D721Med (cell line): Measurements from ENCODE around the gene ST3GAL5.

Experiments
- DNase-seq: peaks from one replicate; pipeline ENCODE4 v3.0.0; 2011; ENCODE audit warnings: low spot score; ENCODE audit not compliant: insufficient read length
- FAIRE-seq: peaks from 2 replicates; lab custom pipeline; 2011; peaks lifted over from hg19 to GRCh38; lab: Jason Lieb, UNC
- CTCF ChIP-seq: IDR thresholded peaks from 2 replicates; pipeline ENCODE4 v1.5.1; 2012; ENCODE audit warnings: mild to moderate bottlenecking, control low read depth; ENCODE audit not compliant: insufficient read depth; ENCODE audit errors: missing control alignments

ST3GAL5 gene

DNA sequence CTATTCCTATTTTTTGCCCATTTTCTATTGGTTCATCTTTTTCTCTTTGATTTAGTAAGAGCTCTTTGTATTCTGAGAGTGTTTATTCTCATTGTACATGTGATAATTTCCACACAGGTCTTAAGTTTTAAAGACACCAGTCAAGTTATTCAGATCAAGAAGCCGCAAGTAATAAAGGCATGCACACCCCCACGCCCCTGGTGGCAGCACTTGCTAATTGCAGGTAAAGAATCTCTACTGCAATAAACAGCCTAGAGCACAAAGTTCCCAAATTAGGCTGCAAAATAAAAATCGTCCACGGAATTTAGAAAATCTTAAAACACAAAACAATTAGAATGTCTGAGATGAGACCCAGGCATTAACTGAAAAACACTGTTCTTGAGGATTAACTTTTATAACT, 45.2 kb downstream of the ST3GAL5 start:
- TF ChIP-seq CTCF = peak; percentile 37
- DNase-seq (no peak), FAIRE-seq (no peak)

DNA sequence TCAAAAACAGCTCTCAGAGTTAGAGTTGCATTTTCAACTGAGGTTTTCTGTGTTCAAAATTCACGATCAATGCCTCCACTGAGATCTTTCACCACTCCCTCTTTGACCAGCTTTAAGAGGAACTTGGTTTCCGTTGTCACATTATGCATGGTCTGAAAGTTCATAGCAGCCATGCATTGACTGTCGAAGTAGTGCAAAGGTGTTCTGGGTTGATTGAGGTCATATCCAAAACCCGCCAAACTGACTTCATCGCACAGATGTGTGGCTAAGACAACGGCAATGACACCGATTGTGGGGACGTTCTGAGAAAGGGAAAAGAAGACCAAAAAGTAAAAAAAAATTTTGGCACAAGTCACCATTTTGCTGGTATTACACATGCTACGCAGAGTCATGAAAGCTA, 48.7 kb downstream of the ST3GAL5 start:
- DNase-seq (no peak), FAIRE-seq (no peak)
- TF ChIP-seq CTCF = no peak

DNA sequence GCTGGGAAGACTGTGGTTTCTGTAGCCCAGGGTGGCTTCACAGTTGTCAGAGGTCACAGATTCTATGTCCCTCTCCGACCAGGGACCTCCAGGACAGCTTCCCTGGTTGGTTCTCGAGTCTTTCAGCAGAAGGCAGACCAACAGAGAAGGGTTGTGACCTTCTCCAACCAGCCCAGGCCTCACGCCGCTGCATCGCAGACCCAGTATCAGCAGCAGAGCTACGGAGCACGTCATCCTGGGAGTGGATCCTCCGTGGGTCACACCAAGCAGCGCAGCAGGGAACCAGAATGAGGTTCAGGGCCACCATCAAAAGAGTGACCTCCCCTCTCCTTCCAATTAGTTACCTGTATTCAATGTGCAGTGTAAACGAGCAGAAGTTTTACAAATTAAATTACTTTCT, 49.3 kb downstream of the ST3GAL5 start:
- TF ChIP-seq CTCF = no peak
- FAIRE-seq (no peak), DNase-seq (no peak)

DNA sequence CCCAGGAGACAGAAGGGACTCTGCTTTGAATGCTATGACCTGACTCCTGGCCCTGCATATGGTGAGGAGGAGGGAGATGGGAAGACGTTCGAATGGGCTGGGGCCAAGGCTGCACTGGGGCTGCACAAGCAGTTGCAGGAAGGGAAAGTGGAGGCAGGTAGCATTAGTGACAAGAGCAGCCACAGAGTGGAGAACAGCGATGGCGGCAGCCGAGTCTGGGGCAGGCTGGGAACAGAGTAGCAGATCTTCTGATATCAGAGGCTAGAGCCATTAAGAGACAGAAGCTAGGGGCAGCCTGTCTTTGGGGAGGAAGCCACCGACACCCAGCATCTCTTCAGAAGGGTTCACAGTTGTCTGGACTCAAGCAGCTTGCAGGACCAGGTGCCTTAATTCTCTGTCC, 50.1 kb downstream of the ST3GAL5 start:
- no peak for FAIRE-seq
- no peak for TF ChIP-seq CTCF

GRCh38 chr2:85838181-85838580, 50.6 kb downstream of the ST3GAL5 start:
- DNase-seq (no peak), FAIRE-seq (no peak)
- no peak for TF ChIP-seq CTCF

More for the DNA sequence above, 50.1 kb downstream of the ST3GAL5 start:
- no peak for DNase-seq

GRCh38 chr2:85834466-85834865, 54.3 kb downstream of the ST3GAL5 start:
- FAIRE-seq (no peak), DNase-seq (no peak)
- TF ChIP-seq CTCF = no peak

DNA sequence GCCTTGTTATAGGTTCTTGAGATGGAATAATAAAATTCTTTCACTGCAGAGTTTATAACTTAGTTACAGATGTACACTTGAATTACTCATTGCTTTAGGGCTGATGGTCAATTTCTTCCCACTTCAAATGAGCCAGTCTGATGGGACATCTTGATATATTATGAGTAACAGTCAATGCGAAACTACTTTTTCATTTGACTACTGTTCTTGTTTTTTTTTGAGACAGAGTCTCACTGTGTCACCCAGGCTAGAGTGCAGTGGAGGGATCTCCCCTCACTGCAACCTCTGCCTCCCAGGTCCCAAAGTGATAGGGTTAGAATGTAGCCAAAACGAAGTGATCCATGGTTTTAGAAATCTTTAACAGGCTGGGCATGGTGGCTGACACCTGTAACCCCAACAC, 57.1 kb downstream of the ST3GAL5 start:
- DNase-seq = no peak
- no peak for TF ChIP-seq CTCF
- no peak for FAIRE-seq
